ENCODE results near the gene RAB14.
"Not testable (repeated sequence)": the region's sequence is repeated elsewhere in the genome, so short reads cannot be mapped to it uniquely, and the experiment has no call there.

Gene RAB14

GRCh38 chr9:121187636-121188305, 13.9 kb downstream of the RAB14 start:
- ATAC-seq (no peak), DNase-seq (ENCODE audit: low spot score in 2 of 2) (no peak)
- Mint-ChIP-seq H3K9me3 (no peaks in the 10 kb centered on the region), H3K4me1 (peaks cover 66% of the 10 kb centered on the region), H3K4me3 (no peak overlapping the region), H3K36me3 (peaks cover 91% of the 10 kb centered on the region), H3K27ac (no peak overlapping the region)

GRCh38 chr9:121185774-121186403, 15.8 kb downstream of the RAB14 start:
- Mint-ChIP-seq H3K4me1 (peaks cover 57% of the 10 kb centered on the region), H3K9me3 (no peaks in the 10 kb centered on the region), H3K27ac (peak overlapping the region; percentile 84), H3K36me3 (peaks cover 92% of the 10 kb centered on the region), H3K4me3 (peak overlapping the region; percentile 6)
- DNase-seq (ENCODE audit: low spot score in 2 of 2): no peak
- ATAC-seq: peak; percentile 62

- peak; percentile 68 for ATAC-seq
- Mint-ChIP-seq H3K4me1 (peaks cover 51% of the 10 kb centered on the region), H3K9me3 (no peaks in the 10 kb centered on the region), H3K36me3 (peaks cover 92% of the 10 kb centered on the region), H3K4me3 (peak overlapping the region; percentile 6), H3K27ac (peak overlapping the region; percentile 84)
- DNase-seq (ENCODE audit: low spot score in 2 of 2): no peak
Measured at GRCh38 chr9:121185178-121185745, 16.4 kb downstream of the RAB14 start.

GRCh38 chr9:121184463-121184862, 17.2 kb downstream of the RAB14 start:
- peaks cover 92% of the 10 kb centered on the region for H3K36me3 Mint-ChIP-seq
- ATAC-seq: no peak

GRCh38 chr9:121183666-121184423, 17.8 kb downstream of the RAB14 start:
- Mint-ChIP-seq H3K36me3 (peaks cover 92% of the 10 kb centered on the region), H3K27ac (peak overlapping the region; percentile 84), H3K4me3 (no peak overlapping the region), H3K9me3 (no peaks in the 10 kb centered on the region), H3K4me1 (peaks cover 48% of the 10 kb centered on the region)
- DNase-seq (ENCODE audit: low spot score in 2 of 2) (no peak), ATAC-seq (no peak)

More at GRCh38 chr9:121184463-121184862, 17.2 kb downstream of the RAB14 start:
- no peaks in the 10 kb centered on the region for H3K9me3 Mint-ChIP-seq
- peaks cover 50% of the 10 kb centered on the region for H3K4me1 Mint-ChIP-seq
- H3K27ac Mint-ChIP-seq: peak overlapping the region; percentile 84
- DNase-seq (ENCODE audit: low spot score in 2 of 2): no peak
- no peak overlapping the region for H3K4me3 Mint-ChIP-seq

GRCh38 chr9:121182989-121183388, 18.7 kb downstream of the RAB14 start:
- H3K27ac Mint-ChIP-seq: peak overlapping the region; percentile 84
- ATAC-seq: no peak
- no peak overlapping the region for H3K4me3 Mint-ChIP-seq
- peaks cover 43% of the 10 kb centered on the region for H3K4me1 Mint-ChIP-seq
- H3K36me3 Mint-ChIP-seq: peaks cover 93% of the 10 kb centered on the region
- DNase-seq (ENCODE audit: low spot score in 2 of 2): no peak
- no peaks in the 10 kb centered on the region for H3K9me3 Mint-ChIP-seq

- peak overlapping the region; percentile 60 for H3K27ac Mint-ChIP-seq
Measured at GRCh38 chr9:121182101-121182836, 19.4 kb downstream of the RAB14 start.

GRCh38 chr9:121179930-121180681, 21.6 kb downstream of the RAB14 start:
- DNase-seq (ENCODE audit: low spot score in 2 of 2): no peak
- H3K4me3 Mint-ChIP-seq: no peak overlapping the region
- no peak for ATAC-seq
- H3K27ac Mint-ChIP-seq: peak overlapping the region; percentile 60
- peaks cover 96% of the 10 kb centered on the region for H3K36me3 Mint-ChIP-seq
- peaks cover 19% of the 10 kb centered on the region for H3K4me1 Mint-ChIP-seq
- no peaks in the 10 kb centered on the region for H3K9me3 Mint-ChIP-seq

More at GRCh38 chr9:121182101-121182836, 19.4 kb downstream of the RAB14 start:
- Mint-ChIP-seq H3K36me3 (peaks cover 93% of the 10 kb centered on the region), H3K9me3 (no peaks in the 10 kb centered on the region), H3K4me1 (peaks cover 36% of the 10 kb centered on the region), H3K4me3 (no peak overlapping the region)
- no peak for DNase-seq (ENCODE audit: low spot score in 2 of 2)
- ATAC-seq: no peak

GRCh38 chr9:121179373-121179721, 22.3 kb downstream of the RAB14 start:
- peak overlapping the region; percentile 60 for H3K27ac Mint-ChIP-seq
- ATAC-seq; H3K4me3 Mint-ChIP-seq; DNase-seq (ENCODE audit: low spot score in 2 of 2); H3K9me3 Mint-ChIP-seq: not testable (repeated sequence)
- H3K36me3 Mint-ChIP-seq: peaks cover 95% of the 10 kb centered on the region
- H3K4me1 Mint-ChIP-seq: peaks cover 14% of the 10 kb centered on the region

GRCh38 chr9:121178676-121179372, 22.8 kb downstream of the RAB14 start:
- no peak for ATAC-seq
- H3K4me1 Mint-ChIP-seq: peaks cover 9% of the 10 kb centered on the region
- H3K36me3 Mint-ChIP-seq: peaks cover 98% of the 10 kb centered on the region
- no peak overlapping the region for H3K4me3 Mint-ChIP-seq
- no peaks in the 10 kb centered on the region for H3K9me3 Mint-ChIP-seq
- H3K27ac Mint-ChIP-seq: peak overlapping the region; percentile 68
- DNase-seq (ENCODE audit: low spot score in 2 of 2): no peak

GRCh38 chr9:121173501-121173900, 28.2 kb downstream of the RAB14 start:
- H3K9me3 Mint-ChIP-seq: no peaks in the 10 kb centered on the region
- DNase-seq (ENCODE audit: low spot score in 2 of 2) (no peak), ATAC-seq (no peak)
- peaks cover 1% of the 10 kb centered on the region for H3K4me1 Mint-ChIP-seq
- H3K36me3 Mint-ChIP-seq: peaks cover 98% of the 10 kb centered on the region
- peak overlapping the region; percentile 77 for H3K27ac Mint-ChIP-seq
- no peak overlapping the region for H3K4me3 Mint-ChIP-seq

GRCh38 chr9:121172726-121173487, 28.8 kb downstream of the RAB14 start:
- H3K4me1 Mint-ChIP-seq: peaks cover 7% of the 10 kb centered on the region
- H3K27ac Mint-ChIP-seq: peak overlapping the region; percentile 77
- H3K4me3 Mint-ChIP-seq: no peak overlapping the region
- H3K36me3 Mint-ChIP-seq: peaks cover 98% of the 10 kb centered on the region
- no peaks in the 10 kb centered on the region for H3K9me3 Mint-ChIP-seq
- ATAC-seq (no peak), DNase-seq (ENCODE audit: low spot score in 2 of 2) (no peak)

- Mint-ChIP-seq H3K27ac (no peak overlapping the region), H3K36me3 (peaks cover 98% of the 10 kb centered on the region), H3K4me3 (no peak overlapping the region), H3K4me1 (peaks cover 9% of the 10 kb centered on the region), H3K9me3 (no peaks in the 10 kb centered on the region)
- DNase-seq (ENCODE audit: low spot score in 2 of 2) (no peak), ATAC-seq (no peak)
Measured at GRCh38 chr9:121171236-121171635, 30.4 kb downstream of the RAB14 start.
